T-cell (primary cell): ENCODE data around the gene PRLR. TPM values are rescaled to one million over a fixed set of nuclear protein-coding genes. Genes with fewer than 3 reads are reported as not detected.

Experiments
- ATAC-seq, 4 experiments: fragments of 200-7000 bp in 3 of 4; fragments of 150-1000 bp in 1 of 4; cut with Tn5 transposase; replicated peaks in 1 of 4; 1 replicate in 3 of 4; 2 replicates in 1 of 4; pipeline ENCODE4 v1.10.0; 2021; ENCODE audit warnings: moderate library complexity in 3 of 4, mild to moderate bottlenecking in 2 of 4, moderate number of reproducible peaks in 1 of 4
- CTCF ChIA-PET, 2 donors: fragments of 300-600 bp; sonication (Branson Sonifier 250); formaldehyde crosslinking; loops; one replicate each; lab custom pipeline; 2022; ENCODE audit warnings: antibody characterized with exemption in 2 of 2; lab: Charles Lee
- POLR2A ChIA-PET, 2 donors: fragments of 300-600 bp; sonication (Branson Sonifier 250); formaldehyde crosslinking; loops; one replicate each; lab custom pipeline; 2022; ENCODE audit warnings: antibody characterized with exemption in 2 of 2; lab: Charles Lee
- DNase-seq, 35 experiments: peaks; one replicate each; pipeline versions ENCODE4 v3.0.0 to v3.0.0-alpha.2; 2013 to 2023
- H3K27ac ChIP-seq: one replicate; pipeline ENCODE4 v1.5.1; 2013; ENCODE audit warnings: low read length
- H3K27me3 ChIP-seq, 2 experiments: replicated peaks in 1 of 2; 1 replicate in 1 of 2; 2 replicates in 1 of 2; pipeline versions ENCODE4 v1.6.1 to v1.7.0; 2013; ENCODE audit warnings: low read length in 1 of 2, mixed read lengths in 1 of 2; ENCODE audit not compliant: control insufficient read depth in 2 of 2, insufficient read depth in 2 of 2; ENCODE audit errors: extremely low read depth in 1 of 2
- H3K36me3 ChIP-seq, 2 donors: 1 replicate in 1 of 2; 2 replicates in 1 of 2; pipeline versions ENCODE4 v1.6.1 to v1.7.0; 2013; ENCODE audit warnings: low read length in 1 of 2; ENCODE audit not compliant: control insufficient read depth in 2 of 2, insufficient read depth in 1 of 2; ENCODE audit errors: extremely low read depth in 1 of 2
- H3K4me1 ChIP-seq, 2 experiments: 1 replicate in 1 of 2; 2 replicates in 1 of 2; pipeline versions ENCODE4 v1.6.1 to v1.7.0; 2013; ENCODE audit warnings: low read length in 2 of 2, mixed read lengths in 1 of 2; ENCODE audit not compliant: insufficient read depth in 2 of 2, control insufficient read depth in 1 of 2; ENCODE audit errors: extremely low read depth in 1 of 2
- H3K4me3 ChIP-seq, 2 donors: 1 replicate in 1 of 2; 2 replicates in 1 of 2; pipeline versions ENCODE4 v1.5.1 to v1.7.0; 2013; ENCODE audit warnings: mild to moderate bottlenecking in 2 of 2, low read length in 1 of 2, moderate library complexity in 1 of 2; ENCODE audit not compliant: control insufficient read depth in 1 of 2; ENCODE audit errors: extremely low read depth in 1 of 2
- H3K9me3 ChIP-seq: 2 replicates; pipeline ENCODE4 v1.7.0; 2013
- H3K27ac Mint-ChIP-seq, 2 donors: one replicate each; pipeline ENCODE4 v1.8.0; 2020 to 2021; ENCODE audit warnings: mild to moderate bottlenecking in 2 of 2, mixed read lengths in 2 of 2
- H3K27me3 Mint-ChIP-seq, 2 donors: one replicate each; pipeline ENCODE4 v1.8.0; 2021 to 2022; ENCODE audit warnings: mixed read lengths in 2 of 2
- H3K36me3 Mint-ChIP-seq: one replicate; pipeline ENCODE4 v1.8.0; 2021; ENCODE audit warnings: mixed read lengths
- H3K4me1 Mint-ChIP-seq, 3 donors: one replicate each; pipeline ENCODE4 v1.8.0; 2020 to 2022; ENCODE audit warnings: mixed read lengths in 3 of 3, mild to moderate bottlenecking in 1 of 3
- H3K4me3 Mint-ChIP-seq, 3 donors: one replicate each; pipeline ENCODE4 v1.8.0; 2020 to 2022; ENCODE audit warnings: mild to moderate bottlenecking in 3 of 3, mixed read lengths in 3 of 3, moderate library complexity in 3 of 3
- H3K9me3 Mint-ChIP-seq, 3 donors: one replicate each; pipeline ENCODE4 v1.8.0; 2020 to 2022; ENCODE audit warnings: mixed read lengths in 3 of 3
- WGBS: methylation state at CpG from one replicate; pipeline ENCODE4 v1.1.5; 2013; ENCODE audit warnings: missing lambda C conversion rate; ENCODE audit not compliant: insufficient coverage; 5-methylcytosine and 5-hydroxymethylcytosine counted together
- total RNA-seq, 35 experiments: library from RNA in 6 of 35; stranded (reverse) in 6 of 35; fragments of 120-200 nt in 1 of 35; gene quantifications; one replicate each; pipeline versions ENCODE4 v1.2.1 to v1.2.4 and lab custom pipeline; 2013 to 2026

Gene PRLR
- total RNA-seq, 5 donors from 2014 or later (not counting 1 experiment from before 2014, with no cell fraction given) = 0.16 to 0.23 (median 0.23) TPM; not detected in 2

DNA sequence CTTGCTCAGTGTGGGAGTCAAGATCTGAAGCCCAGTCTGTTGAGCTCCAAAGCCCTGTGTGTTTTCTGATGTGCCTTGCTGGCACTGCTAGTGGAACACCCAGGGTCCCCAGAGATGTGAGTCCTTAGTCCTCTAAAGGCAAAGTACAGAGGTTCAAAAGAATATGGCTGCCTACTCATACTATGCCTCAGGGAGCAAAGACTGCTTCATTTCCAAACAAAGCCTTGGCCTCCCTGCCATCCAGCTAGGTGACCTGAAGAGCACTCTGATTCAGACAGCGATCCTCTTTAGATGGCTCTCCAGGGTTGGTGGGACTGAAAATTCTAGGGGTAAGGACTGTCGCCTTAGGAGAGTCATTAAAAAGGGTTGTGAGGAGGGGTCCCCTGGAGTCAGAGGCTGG is 2.0 kb downstream of the PRLR start:
- Mint-ChIP-seq H3K9me3 (no peaks in the 10 kb centered on the region), H3K27ac (no peak overlapping the region), H3K27me3 (peaks cover 82 to 85% of the 10 kb centered on the region in 2 donors), H3K4me1 (peaks cover 8 to 18% (median 16%) of the 10 kb centered on the region in 3 donors), H3K4me3 (no peak overlapping the region), H3K36me3 (no peaks in the 10 kb centered on the region)
- ChIA-PET CTCF (interaction anchor here in 1 of 2 donors (0.7 kb wide), 2 partner anchors 423 to 696 kb away, joined by 5 to 7 read pairs; no protein-coding TSS in a partner anchor), POLR2A (interaction anchor here (0.6 to 0.7 kb wide), 2 partner anchors 76 to 1545 kb away, joined by 5 to 13 read pairs; no protein-coding TSS in a partner anchor)
- no peak overlapping the region for H3K27ac ChIP-seq
- no peaks in the 10 kb centered on the region for H3K9me3 ChIP-seq
- no CpG with 5 or more reads among the region's 2 CpGs for WGBS
- H3K4me3 ChIP-seq = no peak overlapping the region
- H3K4me1 ChIP-seq = peaks cover 0 to 11% of the 10 kb centered on the region in 2 experiments
- ATAC-seq = no peak
- no peaks in the 10 kb centered on the region for H3K36me3 ChIP-seq
- peaks cover 18 to 36% of the 10 kb centered on the region in 2 experiments for H3K27me3 ChIP-seq
- no peak for DNase-seq

DNA sequence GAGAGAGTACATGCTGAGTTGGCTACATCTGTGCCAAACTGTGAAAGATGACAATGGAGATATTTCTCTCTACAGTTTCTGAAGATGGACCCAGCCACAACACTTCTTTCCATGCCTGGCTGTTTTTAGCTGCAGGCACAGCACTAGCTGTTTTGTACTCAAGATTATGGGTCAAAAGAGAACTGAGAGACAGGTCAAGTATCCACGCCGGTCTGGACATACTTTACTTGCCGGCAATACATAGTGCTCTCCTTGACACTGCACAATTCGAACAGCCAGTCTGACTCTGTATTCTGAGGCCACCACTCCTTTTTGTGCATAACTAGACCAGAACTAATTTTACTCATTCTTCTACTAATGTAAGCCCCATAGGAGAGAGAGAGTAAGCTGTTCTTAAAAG is 2.6 kb downstream of the PRLR start:
- ChIA-PET POLR2A (no interaction called here), CTCF (interaction anchor here in 1 of 2 donors (0.7 kb wide), 1 partner anchor 424 kb away, joined by 5 read pairs; no protein-coding TSS in a partner anchor)
- Histone ChIP-seq H3K4me1 (peaks cover 0 to 11% of the 10 kb centered on the region in 2 experiments), H3K36me3 (no peaks in the 10 kb centered on the region), H3K27me3 (peaks cover 18 to 33% of the 10 kb centered on the region in 2 experiments), H3K9me3 (no peaks in the 10 kb centered on the region), H3K4me3 (no peak overlapping the region), H3K27ac (no peak overlapping the region)
- Mint-ChIP-seq H3K4me1 (peaks cover 8 to 18% (median 16%) of the 10 kb centered on the region in 3 donors), H3K36me3 (no peaks in the 10 kb centered on the region), H3K27me3 (peaks cover 76 to 80% of the 10 kb centered on the region in 2 donors), H3K4me3 (no peak overlapping the region), H3K9me3 (no peaks in the 10 kb centered on the region), H3K27ac (no peak overlapping the region)
- ATAC-seq (no peak), DNase-seq (no peak)
- 96% methylated on average over 3 of the region's 4 CpGs for WGBS

DNA sequence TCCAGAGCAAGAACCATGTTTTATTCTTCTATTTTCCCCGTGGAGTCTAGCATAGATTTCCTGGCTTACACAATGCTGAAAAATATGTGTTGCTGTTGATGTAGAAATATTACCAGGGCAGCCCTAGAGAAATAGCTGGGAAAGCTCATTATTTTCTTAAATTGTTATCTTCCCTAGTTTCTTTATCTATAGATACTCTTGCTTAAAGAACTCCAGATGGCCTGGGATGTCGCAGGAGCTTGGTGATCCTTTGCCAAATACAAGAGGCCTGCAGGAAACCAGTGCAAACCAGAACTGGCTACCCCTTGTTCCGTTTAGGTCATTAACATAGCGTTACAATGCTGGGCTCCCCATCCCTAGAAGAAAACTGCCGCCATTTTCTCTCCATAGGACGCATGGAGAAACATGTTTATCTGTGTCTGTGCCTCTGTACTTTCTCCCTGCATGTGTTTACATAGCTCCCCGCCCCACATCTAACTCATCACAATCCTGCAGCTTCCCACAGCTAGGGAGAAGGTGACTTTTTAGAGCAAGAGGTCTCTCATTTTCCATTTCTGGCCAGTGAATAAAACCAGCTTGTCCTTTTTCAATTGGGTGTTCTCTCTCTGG is 6.4 kb downstream of the PRLR start:
- Histone ChIP-seq H3K9me3 (no peaks in the 10 kb centered on the region), H3K4me3 (no peak overlapping the region), H3K36me3 (no peaks in the 10 kb centered on the region), H3K27me3 (peaks cover 9 to 11% of the 10 kb centered on the region in 2 experiments), H3K27ac (no peak overlapping the region), H3K4me1 (no peaks in the 10 kb centered on the region)
- DNase-seq (no peak), ATAC-seq (no peak)
- Mint-ChIP-seq H3K4me3 (no peak overlapping the region), H3K27me3 (peaks cover 42 to 52% of the 10 kb centered on the region in 2 donors), H3K9me3 (no peaks in the 10 kb centered on the region), H3K4me1 (no peaks in the 10 kb centered on the region), H3K27ac (no peak overlapping the region), H3K36me3 (no peaks in the 10 kb centered on the region)
- WGBS = 92% methylated on average over 2 of the region's 7 CpGs
- CTCF ChIA-PET = interaction anchor here in 1 of 2 donors (0.6 kb wide), 1 partner anchor 1579 kb away, joined by 3 read pairs; no protein-coding TSS in a partner anchor
- POLR2A ChIA-PET = no interaction called here

DNA sequence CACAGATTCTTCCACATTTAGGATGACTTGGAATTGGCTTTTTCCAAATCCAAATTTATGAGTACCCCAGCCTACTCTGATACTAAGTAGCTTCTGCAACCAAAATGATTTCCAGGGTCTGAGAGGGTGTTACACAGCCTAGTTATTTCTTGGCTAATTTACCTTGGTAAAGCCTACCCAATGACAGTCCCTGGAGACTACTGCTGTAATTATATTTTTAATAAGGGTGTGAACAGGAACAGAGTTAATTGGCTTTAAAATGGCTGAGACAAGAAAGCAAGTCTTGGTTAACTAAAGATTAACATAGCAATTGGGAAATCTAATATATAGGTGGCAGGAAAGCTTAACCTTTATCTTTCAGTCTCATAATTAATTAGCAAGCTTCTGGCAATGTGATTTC is 9.3 kb downstream of the PRLR start:
- Mint-ChIP-seq H3K4me3 (no peak overlapping the region), H3K9me3 (no peaks in the 10 kb centered on the region), H3K27ac (no peak overlapping the region), H3K36me3 (no peaks in the 10 kb centered on the region), H3K4me1 (no peaks in the 10 kb centered on the region), H3K27me3 (peaks cover 16 to 24% of the 10 kb centered on the region in 2 donors)
- Histone ChIP-seq H3K4me1 (no peaks in the 10 kb centered on the region), H3K9me3 (no peaks in the 10 kb centered on the region), H3K27ac (no peak overlapping the region), H3K4me3 (no peak overlapping the region), H3K36me3 (no peaks in the 10 kb centered on the region), H3K27me3 (peaks cover 0 to 3% of the 10 kb centered on the region in 2 experiments)
- ChIA-PET CTCF (no interaction called here), POLR2A (no interaction called here)
- no peak for DNase-seq
- ATAC-seq = no peak

DNA sequence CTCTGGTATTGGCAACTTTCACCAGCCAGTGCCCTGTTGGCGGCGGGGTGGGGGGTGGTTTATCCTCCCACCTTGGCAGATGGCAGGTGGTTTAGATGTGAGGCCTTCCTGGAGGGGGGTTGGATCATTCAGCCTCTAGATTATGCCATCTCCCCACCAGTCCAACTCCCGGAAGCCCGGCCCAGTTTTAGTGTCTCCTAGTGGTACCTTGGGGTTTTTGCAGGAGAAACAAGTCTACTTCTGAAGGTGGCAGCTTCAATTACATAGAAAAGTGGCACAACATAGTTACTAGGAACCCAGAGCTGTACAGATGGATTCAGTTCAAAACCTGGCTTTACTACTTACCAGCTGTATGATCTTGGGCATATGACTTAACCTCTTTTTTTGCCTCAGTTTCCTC is 11.3 kb downstream of the PRLR start:
- Mint-ChIP-seq H3K27me3 (peaks cover 2 to 11% of the 10 kb centered on the region in 2 donors), H3K4me1 (no peaks in the 10 kb centered on the region), H3K27ac (no peak overlapping the region), H3K4me3 (no peak overlapping the region), H3K36me3 (no peaks in the 10 kb centered on the region), H3K9me3 (no peaks in the 10 kb centered on the region)
- ChIA-PET CTCF (no interaction called here), POLR2A (no interaction called here)
- no peaks in the 10 kb centered on the region for H3K36me3 ChIP-seq
- DNase-seq = no peak
- no peak for ATAC-seq
- no peak overlapping the region for H3K4me3 ChIP-seq
- H3K27me3 ChIP-seq = peaks cover 0 to 2% of the 10 kb centered on the region in 2 experiments
- no peaks in the 10 kb centered on the region for H3K4me1 ChIP-seq
- no peaks in the 10 kb centered on the region for H3K9me3 ChIP-seq
- H3K27ac ChIP-seq = no peak overlapping the region
- 80% methylated on average over 1 of the region's 4 CpGs for WGBS

DNA sequence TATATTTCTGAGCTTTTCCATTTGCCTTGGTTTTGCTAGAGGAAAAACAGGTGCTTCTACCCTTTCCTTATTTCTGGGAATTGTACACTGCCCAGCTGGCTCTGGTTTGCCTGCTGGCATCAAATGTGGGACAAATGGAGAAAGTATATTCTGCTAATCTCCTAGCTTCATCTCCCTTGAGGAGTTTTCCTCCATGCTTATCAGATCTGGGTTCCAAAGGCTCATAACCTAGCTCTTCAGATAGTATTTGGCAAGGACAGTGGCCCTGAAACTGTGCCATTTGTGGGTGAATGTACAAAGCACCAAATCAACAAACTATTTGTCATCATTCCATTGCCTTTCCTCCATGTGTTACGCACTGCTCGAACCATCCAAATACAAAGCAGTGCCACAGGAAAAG is 16.2 kb downstream of the PRLR start:
- Mint-ChIP-seq H3K27me3 (peaks cover 8 to 10% of the 10 kb centered on the region in 2 donors), H3K4me3 (no peak overlapping the region), H3K27ac (no peak overlapping the region), H3K36me3 (no peaks in the 10 kb centered on the region), H3K9me3 (no peaks in the 10 kb centered on the region), H3K4me1 (no peaks in the 10 kb centered on the region)
- POLR2A ChIA-PET = no interaction called here
- Histone ChIP-seq H3K9me3 (no peaks in the 10 kb centered on the region), H3K27ac (no peak overlapping the region), H3K4me1 (no peaks in the 10 kb centered on the region), H3K27me3 (peaks cover 0 to 2% of the 10 kb centered on the region in 2 experiments), H3K36me3 (no peaks in the 10 kb centered on the region), H3K4me3 (no peak overlapping the region)
- WGBS = no CpG with 5 or more reads among the region's 2 CpGs
- DNase-seq = no peak
- no peak for ATAC-seq
- CTCF ChIA-PET = no interaction called here
